ENCODE data around the gene TRIM43. TPM values are rescaled to one million over a fixed set of nuclear protein-coding genes. Genes with fewer than 3 reads are reported as not detected.
"Not testable (repeated sequence)": the region's sequence is repeated elsewhere in the genome, so short reads cannot be mapped to it uniquely, and the experiment has no call there.

TRIM43 gene
- total RNA-seq, 2 experiments from 2014 or later = not detected

DNA sequence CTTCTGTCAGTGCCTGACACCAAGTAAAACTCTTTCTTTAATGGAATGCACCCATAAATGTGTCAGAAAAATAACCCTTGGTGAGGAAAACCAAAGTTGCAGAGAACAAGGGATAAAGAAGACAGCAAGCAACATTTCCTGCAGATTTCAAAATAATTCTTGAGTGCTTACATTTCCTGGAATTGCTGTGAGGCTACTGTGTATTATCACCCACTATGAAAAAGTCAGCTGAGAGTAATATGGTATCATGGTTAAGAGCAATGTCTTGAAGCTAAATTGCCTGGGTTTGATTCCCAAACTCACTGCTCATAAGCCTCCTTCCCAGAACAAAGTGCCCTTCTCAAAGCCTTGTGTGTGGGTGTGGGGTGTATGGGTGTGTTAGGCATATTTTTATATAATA is 10.3 kb downstream of the TRIM43 start:
- H3K4me1 Mint-ChIP-seq; H3K27me3 Mint-ChIP-seq; H3K36me3 Mint-ChIP-seq (ENCODE audit: low read depth); DNase-seq; POLR2A ChIA-PET; H3K27ac Mint-ChIP-seq; H3K9me3 Mint-ChIP-seq; CTCF ChIA-PET; H3K4me3 Mint-ChIP-seq: not testable (repeated sequence)

- CTCF ChIA-PET, POLR2A ChIA-PET, H3K9me3 Mint-ChIP-seq: not testable (repeated sequence)
These were observed 16.6 kb downstream of the TRIM43 start for GRCh38 chr2:95608356-95608755.

GRCh38 chr2:95609764-95610163 is 18.0 kb downstream of the TRIM43 start:
- H3K27me3 Mint-ChIP-seq; H3K4me1 Mint-ChIP-seq; H3K27ac Mint-ChIP-seq; H3K36me3 Mint-ChIP-seq (ENCODE audit: low read depth); H3K9me3 Mint-ChIP-seq; POLR2A ChIA-PET; DNase-seq; H3K4me3 Mint-ChIP-seq; CTCF ChIA-PET: not testable (repeated sequence)

More at GRCh38 chr2:95608356-95608755, 16.6 kb downstream of the TRIM43 start:
- not testable (repeated sequence) for H3K4me3 Mint-ChIP-seq; H3K36me3 Mint-ChIP-seq (ENCODE audit: low read depth); H3K4me1 Mint-ChIP-seq; DNase-seq; H3K27me3 Mint-ChIP-seq; H3K27ac Mint-ChIP-seq

- CTCF ChIA-PET; H3K4me1 Mint-ChIP-seq; H3K27me3 Mint-ChIP-seq; H3K27ac Mint-ChIP-seq; POLR2A ChIA-PET; DNase-seq; H3K4me3 Mint-ChIP-seq; H3K36me3 Mint-ChIP-seq (ENCODE audit: low read depth); H3K9me3 Mint-ChIP-seq: not testable (repeated sequence)
These were observed 21.2 kb downstream of the TRIM43 start for GRCh38 chr2:95613048-95613447.

DNA sequence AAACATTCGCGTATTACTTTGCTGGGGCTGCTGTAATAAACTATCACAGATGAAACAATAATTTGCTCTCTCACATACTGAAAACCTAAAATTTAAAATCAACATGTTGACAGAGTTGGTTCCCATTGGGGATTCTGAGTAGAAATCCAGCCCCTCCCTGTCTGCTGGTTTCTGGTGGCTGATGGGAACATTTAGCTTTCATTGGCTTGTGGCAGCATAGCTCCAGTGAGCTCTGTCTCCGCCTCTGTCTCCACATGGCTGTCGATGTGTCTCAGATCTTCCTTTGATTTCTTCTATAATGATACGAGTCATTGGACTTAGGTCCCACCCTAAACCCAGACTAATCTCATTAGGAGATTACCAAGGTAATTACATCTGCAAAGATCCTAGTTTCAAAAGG is 30.9 kb downstream of the TRIM43 start:
- H3K27ac Mint-ChIP-seq, CTCF ChIA-PET, POLR2A ChIA-PET: not testable (repeated sequence)

DNA sequence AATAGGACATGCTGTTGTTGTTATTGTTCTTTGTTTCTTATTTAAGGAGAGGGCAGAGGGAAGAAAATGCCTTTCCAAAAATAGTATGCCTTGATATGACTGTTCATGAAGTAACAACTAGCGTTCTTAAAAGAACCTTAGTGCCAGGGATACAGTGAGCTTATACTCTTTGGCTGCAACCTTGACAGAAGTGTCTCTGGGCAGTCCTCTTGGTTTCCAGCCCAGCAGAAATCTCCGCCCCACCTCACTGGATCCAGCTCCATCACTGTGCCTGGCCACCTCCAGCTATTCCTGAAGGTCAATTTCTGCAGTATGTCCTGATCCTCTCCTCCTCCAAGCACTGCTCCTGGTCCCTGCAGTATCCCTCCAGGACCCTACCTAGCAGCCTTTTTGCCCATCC is 39.2 kb downstream of the TRIM43 start:
- H3K36me3 Mint-ChIP-seq (ENCODE audit: low read depth); H3K27ac Mint-ChIP-seq; DNase-seq; POLR2A ChIA-PET; H3K4me1 Mint-ChIP-seq; H3K27me3 Mint-ChIP-seq; H3K4me3 Mint-ChIP-seq; CTCF ChIA-PET; H3K9me3 Mint-ChIP-seq: not testable (repeated sequence)

More for the DNA sequence above, 30.9 kb downstream of the TRIM43 start:
- not testable (repeated sequence) for H3K36me3 Mint-ChIP-seq (ENCODE audit: low read depth); H3K27me3 Mint-ChIP-seq; H3K9me3 Mint-ChIP-seq; H3K4me1 Mint-ChIP-seq; DNase-seq; H3K4me3 Mint-ChIP-seq

DNA sequence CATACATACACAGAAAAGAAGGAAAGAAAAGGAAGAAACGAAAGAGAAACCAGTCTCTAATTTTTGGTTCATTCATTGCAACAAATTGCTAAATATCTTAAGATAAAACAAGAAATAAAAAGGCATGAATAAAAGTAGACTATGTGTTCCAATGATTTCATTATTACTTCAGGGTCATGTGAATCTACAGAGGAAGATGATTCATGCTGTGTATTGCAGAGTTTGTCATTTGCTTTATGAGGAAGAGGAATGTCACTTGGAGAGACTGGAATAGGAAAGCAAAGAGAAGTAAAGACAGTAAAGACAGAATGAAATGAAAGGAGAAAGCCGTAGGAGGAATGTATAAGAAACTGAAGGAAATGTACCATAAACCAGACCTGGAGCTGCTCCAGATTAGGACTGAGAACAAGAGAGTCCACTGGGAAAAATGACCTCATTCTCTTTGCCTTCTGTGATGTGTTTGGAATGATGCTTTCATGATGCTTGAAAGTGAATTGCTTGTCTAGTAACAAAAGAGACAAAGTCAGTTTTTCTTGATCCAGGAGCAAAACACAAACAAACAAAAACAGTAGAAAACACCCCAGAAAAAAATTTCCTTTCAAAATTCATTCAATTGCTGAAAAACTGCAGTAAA is 41.9 kb downstream of the TRIM43 start:
- H3K4me1 Mint-ChIP-seq; H3K4me3 Mint-ChIP-seq; H3K36me3 Mint-ChIP-seq (ENCODE audit: low read depth); H3K27me3 Mint-ChIP-seq; CTCF ChIA-PET; POLR2A ChIA-PET; H3K9me3 Mint-ChIP-seq; H3K27ac Mint-ChIP-seq; DNase-seq: not testable (repeated sequence)

GRCh38 chr2:95640515-95641288 is 48.9 kb downstream of the TRIM43 start:
- CTCF ChIA-PET; H3K27ac Mint-ChIP-seq; H3K36me3 Mint-ChIP-seq (ENCODE audit: low read depth); POLR2A ChIA-PET; H3K4me1 Mint-ChIP-seq; H3K9me3 Mint-ChIP-seq; H3K27me3 Mint-ChIP-seq; H3K4me3 Mint-ChIP-seq; DNase-seq: not testable (repeated sequence)

DNA sequence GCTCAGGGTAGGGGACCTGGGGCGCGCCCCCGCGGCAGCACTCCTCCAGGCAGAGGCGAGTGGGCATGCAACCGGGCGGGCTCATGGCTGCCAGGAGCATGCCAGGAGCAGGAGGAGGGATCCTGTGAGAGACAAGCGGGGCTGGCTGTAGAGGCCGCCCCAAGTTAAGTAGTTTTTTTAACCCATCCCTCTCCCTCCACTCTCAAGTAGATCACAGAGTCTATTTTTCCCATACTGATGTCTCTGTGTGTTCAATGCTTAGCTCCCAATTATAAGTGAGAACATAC is 49.4 kb downstream of the TRIM43 start:
- POLR2A ChIA-PET; H3K9me3 Mint-ChIP-seq; H3K36me3 Mint-ChIP-seq (ENCODE audit: low read depth); H3K27ac Mint-ChIP-seq; H3K4me1 Mint-ChIP-seq; H3K4me3 Mint-ChIP-seq; H3K27me3 Mint-ChIP-seq; CTCF ChIA-PET; DNase-seq: not testable (repeated sequence)

DNA sequence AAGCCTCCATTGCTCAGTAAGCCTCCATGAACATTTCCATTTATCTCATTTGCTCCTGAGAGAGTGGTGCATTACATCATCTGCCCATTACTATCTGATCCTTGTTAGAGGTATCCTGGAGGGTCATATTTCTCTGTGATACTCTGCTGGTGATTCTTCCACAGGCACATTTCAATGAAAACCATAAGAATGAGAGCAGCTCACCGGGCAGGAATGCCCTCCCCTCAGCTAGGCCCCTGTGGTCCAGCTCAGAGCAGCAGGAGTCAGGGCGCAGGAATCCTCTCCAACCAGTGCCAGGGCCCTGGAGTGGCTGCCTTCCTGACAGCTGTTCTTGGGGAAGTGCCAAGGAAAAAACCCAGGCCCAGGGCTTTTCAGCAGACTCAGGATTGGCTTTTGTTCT is 50.0 kb downstream of the TRIM43 start:
- H3K9me3 Mint-ChIP-seq; H3K27me3 Mint-ChIP-seq; DNase-seq; H3K4me1 Mint-ChIP-seq; POLR2A ChIA-PET; CTCF ChIA-PET; H3K4me3 Mint-ChIP-seq; H3K36me3 Mint-ChIP-seq (ENCODE audit: low read depth); H3K27ac Mint-ChIP-seq: not testable (repeated sequence)

GRCh38 chr2:95642360-95642759 is 50.6 kb downstream of the TRIM43 start:
- H3K9me3 Mint-ChIP-seq; H3K36me3 Mint-ChIP-seq (ENCODE audit: low read depth); H3K27ac Mint-ChIP-seq; H3K27me3 Mint-ChIP-seq; H3K4me3 Mint-ChIP-seq; CTCF ChIA-PET; POLR2A ChIA-PET; H3K4me1 Mint-ChIP-seq; DNase-seq: not testable (repeated sequence)

DNA sequence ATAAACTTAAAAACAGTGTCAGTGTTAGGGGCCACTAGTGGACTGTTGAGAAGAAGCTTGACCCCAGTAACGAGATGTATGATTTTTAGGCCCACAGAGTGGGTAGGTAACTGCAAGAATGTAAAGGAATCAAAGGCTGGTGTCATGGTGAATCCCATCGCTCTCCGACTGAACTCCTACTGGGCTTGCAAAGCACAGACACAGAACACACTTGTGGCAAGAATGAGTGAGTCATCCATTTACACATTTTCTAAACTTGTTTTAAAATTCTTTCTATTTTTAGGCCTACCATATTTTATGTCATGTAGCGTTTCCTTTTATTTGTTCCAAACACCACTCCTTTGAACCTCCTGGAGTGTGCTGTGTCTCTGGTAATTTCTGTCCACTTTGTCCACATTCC is 51.1 kb downstream of the TRIM43 start:
- POLR2A ChIA-PET; H3K4me3 Mint-ChIP-seq; H3K27me3 Mint-ChIP-seq; CTCF ChIA-PET; H3K4me1 Mint-ChIP-seq; H3K9me3 Mint-ChIP-seq; H3K27ac Mint-ChIP-seq; H3K36me3 Mint-ChIP-seq (ENCODE audit: low read depth); DNase-seq: not testable (repeated sequence)

DNA sequence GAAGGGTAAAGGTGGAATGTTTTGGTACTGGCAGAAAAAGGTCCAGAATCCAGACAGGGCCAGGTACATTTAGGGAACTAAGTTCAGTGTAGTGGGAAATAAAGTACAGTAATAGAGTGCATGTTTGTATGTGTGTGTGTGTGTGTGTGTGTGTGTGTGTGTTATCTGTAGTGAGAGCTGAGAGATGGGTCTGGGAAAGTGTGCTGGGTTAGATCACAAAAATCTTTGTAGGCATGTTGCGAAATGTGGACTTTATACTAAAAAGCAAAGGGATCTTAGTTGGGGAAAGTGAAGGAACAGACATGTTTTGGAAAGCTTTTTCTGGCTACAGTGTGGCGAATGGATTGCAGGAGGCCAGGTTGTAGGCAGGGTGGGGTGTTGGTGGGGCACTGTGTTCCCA is 53.5 kb downstream of the TRIM43 start:
- H3K4me3 Mint-ChIP-seq; H3K27me3 Mint-ChIP-seq; H3K36me3 Mint-ChIP-seq (ENCODE audit: low read depth); H3K27ac Mint-ChIP-seq; H3K9me3 Mint-ChIP-seq; DNase-seq; POLR2A ChIA-PET; H3K4me1 Mint-ChIP-seq; CTCF ChIA-PET: not testable (repeated sequence)

- H3K9me3 Mint-ChIP-seq; H3K27me3 Mint-ChIP-seq; DNase-seq; POLR2A ChIA-PET; H3K4me1 Mint-ChIP-seq; H3K4me3 Mint-ChIP-seq; CTCF ChIA-PET; H3K36me3 Mint-ChIP-seq (ENCODE audit: low read depth); H3K27ac Mint-ChIP-seq: not testable (repeated sequence)
These were observed 54.6 kb downstream of the TRIM43 start for GRCh38 chr2:95646274-95646994.
